Measurements from ENCODE around the gene IPO11. TPM values are rescaled to one million over a fixed set of nuclear protein-coding genes. Genes with fewer than 3 reads are reported as not detected.

IPO11 gene
- total RNA-seq, 1 donor from 2014 or later = 41.0 TPM

GRCh38 chr5:62386824-62387223 lies 25.7 kb upstream of the IPO11 start:
- peak overlapping the region; percentile 63 for H3K27ac Mint-ChIP-seq
- DNase-seq (ENCODE audit: extremely low spot score, unreplicated experiment) = no peak
- no peak for TF ChIP-seq CTCF (conservative IDR thresholded peaks at IDR 0.05)
- peaks cover 11% of the 10 kb centered on the region for H3K36me3 Mint-ChIP-seq
- H3K4me1 Mint-ChIP-seq (ENCODE audit: unreplicated experiment) = no peaks in the 10 kb centered on the region
- no peaks in the 10 kb centered on the region for H3K9me3 Mint-ChIP-seq
- H3K4me3 Mint-ChIP-seq = no peak overlapping the region
- no peaks in the 10 kb centered on the region for H3K27me3 Mint-ChIP-seq

GRCh38 chr5:62395210-62395950 lies 17.2 kb upstream of the IPO11 start:
- Mint-ChIP-seq H3K4me3 (no peak overlapping the region), H3K9me3 (no peaks in the 10 kb centered on the region), H3K27ac (no peak overlapping the region), H3K4me1 (ENCODE audit: unreplicated experiment) (no peaks in the 10 kb centered on the region), H3K27me3 (no peaks in the 10 kb centered on the region), H3K36me3 (peaks cover 26% of the 10 kb centered on the region)
- no peak for DNase-seq (ENCODE audit: extremely low spot score, unreplicated experiment)
- TF ChIP-seq CTCF (conservative IDR thresholded peaks at IDR 0.05) = no peak

- Mint-ChIP-seq H3K9me3 (no peaks in the 10 kb centered on the region), H3K36me3 (peaks cover 5% of the 10 kb centered on the region), H3K4me1 (ENCODE audit: unreplicated experiment) (peaks cover 20% of the 10 kb centered on the region), H3K4me3 (peak within 1 kb of the TSS; percentile 98), H3K27ac (peak within 1 kb of the TSS; percentile 99), H3K27me3 (no peaks in the 10 kb centered on the region)
- TF ChIP-seq CTCF (conservative IDR thresholded peaks at IDR 0.05) = no peak
- peak; percentile 93 for DNase-seq (ENCODE audit: extremely low spot score, unreplicated experiment)
Measured at GRCh38 chr5:62403411-62404250, 8.9 kb upstream of the IPO11 start, which contains the start of gene DIMT1. TSS of gene DIMT1 (minus strand) at chr5:62403905. CDS start at chr5:62403772, 133 bp downstream.

GRCh38 chr5:62413711-62414110 lies 1.1 kb downstream of the IPO11 start:
- TF ChIP-seq CTCF (conservative IDR thresholded peaks at IDR 0.05) = no peak
- H3K4me1 Mint-ChIP-seq (ENCODE audit: unreplicated experiment) = peaks cover 19% of the 10 kb centered on the region
- peak overlapping the region; percentile 89 for H3K27ac Mint-ChIP-seq
- peak overlapping the region; percentile 96 for H3K4me3 Mint-ChIP-seq
- no peaks in the 10 kb centered on the region for H3K9me3 Mint-ChIP-seq
- H3K36me3 Mint-ChIP-seq = no peaks in the 10 kb centered on the region
- DNase-seq (ENCODE audit: extremely low spot score, unreplicated experiment) = no peak
- H3K27me3 Mint-ChIP-seq = no peaks in the 10 kb centered on the region

GRCh38 chr5:62418462-62419076 lies 6.0 kb downstream of the IPO11 start:
- no peak overlapping the region for H3K4me3 Mint-ChIP-seq
- no peak for DNase-seq (ENCODE audit: extremely low spot score, unreplicated experiment)

More at GRCh38 chr5:62418462-62419076, 6.0 kb downstream of the IPO11 start:
- no peak overlapping the region for H3K27ac Mint-ChIP-seq
- H3K36me3 Mint-ChIP-seq = no peaks in the 10 kb centered on the region
- no peaks in the 10 kb centered on the region for H3K9me3 Mint-ChIP-seq
- peaks cover 10% of the 10 kb centered on the region for H3K4me1 Mint-ChIP-seq (ENCODE audit: unreplicated experiment)
- TF ChIP-seq CTCF (conservative IDR thresholded peaks at IDR 0.05) = no peak
- H3K27me3 Mint-ChIP-seq = no peaks in the 10 kb centered on the region

Data from type B pancreatic cell (in vitro differentiated cells).